ENCODE results near the gene FBLIM1.

The FBLIM1 gene

DNA sequence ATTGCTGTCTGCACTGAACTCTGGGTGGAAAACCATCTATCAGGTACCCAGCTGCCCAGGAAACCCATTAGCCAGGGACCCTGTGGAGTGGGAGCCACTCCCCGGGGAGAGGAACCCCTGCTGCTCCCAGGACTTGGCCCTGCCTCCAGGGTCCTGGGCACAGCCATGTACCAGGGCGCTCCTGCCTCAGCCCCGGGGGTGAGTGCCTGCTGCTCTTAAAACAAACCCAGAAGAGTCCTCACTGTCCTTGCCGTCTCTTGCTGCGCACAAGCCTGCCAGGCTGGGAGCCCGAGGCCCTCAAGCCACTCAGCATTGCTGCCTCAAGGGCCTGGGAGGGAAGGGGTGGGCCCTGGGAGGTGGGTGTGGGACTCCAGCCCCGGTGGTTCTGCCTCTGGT, 25.9 kb upstream of the FBLIM1 start:
- Histone ChIP-seq H3K36me3 (ENCODE audit: insufficient read depth, low read depth, low read length) (peaks cover 46% of the 10 kb centered on the region), H3K9me3 (ENCODE audit: insufficient read depth, low read depth, low read length) (no peaks in the 10 kb centered on the region), H3K9ac (ENCODE audit: low read depth, low read length) (no peak overlapping the region), H3K4me3 (ENCODE audit: low read length) (no peak overlapping the region), H3K4me1 (ENCODE audit: insufficient read depth, low read length) (no peaks in the 10 kb centered on the region), H3K27ac (ENCODE audit: low read length) (no peak overlapping the region), H3K27me3 (ENCODE audit: insufficient read depth, low read length) (no peaks in the 10 kb centered on the region)

DNA sequence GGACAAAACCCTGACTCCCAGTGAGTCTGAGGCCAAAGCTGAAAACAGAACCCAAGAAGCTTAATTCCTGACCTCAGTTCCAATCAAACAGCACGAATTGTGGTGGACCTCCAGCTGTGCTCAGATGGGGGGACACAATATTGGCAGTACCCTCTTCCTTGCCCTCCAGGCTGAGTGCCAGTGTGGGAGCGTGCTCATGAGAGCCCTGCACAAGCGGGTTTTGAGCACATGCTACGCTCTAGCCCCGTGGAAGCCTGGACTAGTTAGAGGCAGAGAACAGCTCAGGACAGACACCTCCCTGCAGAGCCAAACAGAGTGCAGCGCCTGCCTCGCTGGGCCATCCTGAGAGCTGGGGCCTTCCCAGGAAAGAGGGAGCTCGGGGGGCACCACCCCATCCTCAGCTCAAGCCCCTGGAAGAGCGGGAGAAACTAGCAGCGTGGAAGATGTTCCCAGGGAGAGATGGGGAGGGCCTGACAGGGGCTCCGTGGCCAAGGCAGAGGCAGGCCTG, 25.3 kb upstream of the FBLIM1 start:
- Histone ChIP-seq H3K36me3 (ENCODE audit: insufficient read depth, low read depth, low read length) (peaks cover 41% of the 10 kb centered on the region), H3K4me1 (ENCODE audit: insufficient read depth, low read length) (no peaks in the 10 kb centered on the region), H3K27ac (ENCODE audit: low read length) (no peak overlapping the region), H3K9me3 (ENCODE audit: insufficient read depth, low read depth, low read length) (no peaks in the 10 kb centered on the region), H3K4me3 (ENCODE audit: low read length) (no peak overlapping the region), H3K27me3 (ENCODE audit: insufficient read depth, low read length) (no peaks in the 10 kb centered on the region), H3K9ac (ENCODE audit: low read depth, low read length) (no peak overlapping the region)

DNA sequence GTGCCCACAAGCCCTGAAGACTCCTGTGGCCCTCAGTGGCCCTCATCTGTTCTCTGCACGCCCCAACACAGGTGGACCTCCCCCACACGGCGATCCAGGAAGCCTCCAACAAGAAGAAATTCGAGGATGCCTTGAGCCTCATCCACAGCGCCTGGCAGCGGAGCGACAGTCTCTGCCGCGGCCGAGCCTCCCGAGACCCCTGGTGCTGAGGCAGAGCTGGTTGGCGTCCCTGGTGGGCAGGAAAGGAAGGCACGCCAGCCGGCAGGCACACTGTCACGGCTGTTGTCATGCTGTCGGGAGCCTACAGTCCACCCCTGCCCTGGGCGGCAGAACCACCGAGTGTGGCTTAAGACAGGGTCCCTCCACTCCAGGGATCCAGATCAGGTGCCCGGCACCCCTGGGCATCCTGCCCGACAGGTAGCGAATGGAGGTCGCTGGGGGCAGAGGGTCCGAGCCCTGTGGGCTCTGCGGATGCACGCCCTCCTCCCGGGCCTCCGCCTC, 24.8 kb upstream of the FBLIM1 start:
- no peak overlapping the region for H3K27ac ChIP-seq (ENCODE audit: low read length)
- H3K4me1 ChIP-seq (ENCODE audit: insufficient read depth, low read length): no peaks in the 10 kb centered on the region
- no peaks in the 10 kb centered on the region for H3K27me3 ChIP-seq (ENCODE audit: insufficient read depth, low read length)
- H3K9ac ChIP-seq (ENCODE audit: low read depth, low read length): no peak overlapping the region
- peaks cover 38% of the 10 kb centered on the region for H3K36me3 ChIP-seq (ENCODE audit: insufficient read depth, low read depth, low read length)
- H3K9me3 ChIP-seq (ENCODE audit: insufficient read depth, low read depth, low read length): no peaks in the 10 kb centered on the region
- H3K4me3 ChIP-seq (ENCODE audit: low read length): no peak overlapping the region

DNA sequence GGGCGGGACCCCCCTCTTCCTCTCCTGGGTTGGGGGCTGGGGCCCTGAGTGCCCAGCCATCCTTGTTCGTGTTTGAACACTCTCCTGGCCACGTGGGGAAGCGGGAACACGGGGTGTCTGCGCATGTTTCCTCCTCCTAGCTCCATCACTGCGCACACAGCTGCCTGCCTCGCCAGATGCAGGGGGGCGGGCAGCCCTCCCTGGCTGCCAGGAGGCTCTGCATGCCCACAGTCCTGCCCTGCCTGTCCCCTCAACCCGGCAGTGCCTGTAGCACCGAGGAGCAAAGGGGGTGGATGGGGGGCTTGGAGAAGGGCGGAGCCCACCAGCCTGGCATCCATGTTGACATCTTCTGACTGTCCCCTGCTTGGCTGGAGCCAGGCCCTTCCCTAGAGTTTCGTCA, 24.3 kb upstream of the FBLIM1 start:
- no peak overlapping the region for H3K9ac ChIP-seq (ENCODE audit: low read depth, low read length)
- no peaks in the 10 kb centered on the region for H3K4me1 ChIP-seq (ENCODE audit: insufficient read depth, low read length)
- no peak overlapping the region for H3K4me3 ChIP-seq (ENCODE audit: low read length)
- no peak overlapping the region for H3K27ac ChIP-seq (ENCODE audit: low read length)
- no peaks in the 10 kb centered on the region for H3K27me3 ChIP-seq (ENCODE audit: insufficient read depth, low read length)
- peaks cover 38% of the 10 kb centered on the region for H3K36me3 ChIP-seq (ENCODE audit: insufficient read depth, low read depth, low read length)
- no peaks in the 10 kb centered on the region for H3K9me3 ChIP-seq (ENCODE audit: insufficient read depth, low read depth, low read length)

DNA sequence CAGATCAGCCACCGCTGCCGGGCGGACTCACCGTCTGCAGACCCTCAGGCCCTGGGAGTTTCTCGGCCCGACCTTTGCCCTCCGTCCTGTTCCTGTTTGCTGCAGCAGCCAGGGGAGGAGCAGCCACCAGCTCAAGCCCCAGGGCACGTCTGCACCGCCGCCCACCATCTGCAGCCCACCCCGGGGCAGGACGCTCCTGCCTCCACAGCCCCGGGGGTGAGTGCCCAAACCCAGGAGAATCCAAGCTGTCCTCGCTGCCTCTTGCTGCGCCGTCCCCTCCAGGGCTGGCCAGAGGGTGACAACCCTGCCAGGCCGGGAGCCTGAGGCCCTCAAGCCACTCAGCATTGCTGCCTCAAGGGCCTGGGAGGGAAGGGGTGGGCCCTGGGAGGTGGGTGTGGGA, 23.7 kb upstream of the FBLIM1 start:
- no peaks in the 10 kb centered on the region for H3K9me3 ChIP-seq (ENCODE audit: insufficient read depth, low read depth, low read length)
- H3K9ac ChIP-seq (ENCODE audit: low read depth, low read length): no peak overlapping the region
- no peak overlapping the region for H3K27ac ChIP-seq (ENCODE audit: low read length)
- H3K27me3 ChIP-seq (ENCODE audit: insufficient read depth, low read length): no peaks in the 10 kb centered on the region
- H3K4me3 ChIP-seq (ENCODE audit: low read length): no peak overlapping the region
- no peaks in the 10 kb centered on the region for H3K4me1 ChIP-seq (ENCODE audit: insufficient read depth, low read length)
- peaks cover 38% of the 10 kb centered on the region for H3K36me3 ChIP-seq (ENCODE audit: insufficient read depth, low read depth, low read length)

DNA sequence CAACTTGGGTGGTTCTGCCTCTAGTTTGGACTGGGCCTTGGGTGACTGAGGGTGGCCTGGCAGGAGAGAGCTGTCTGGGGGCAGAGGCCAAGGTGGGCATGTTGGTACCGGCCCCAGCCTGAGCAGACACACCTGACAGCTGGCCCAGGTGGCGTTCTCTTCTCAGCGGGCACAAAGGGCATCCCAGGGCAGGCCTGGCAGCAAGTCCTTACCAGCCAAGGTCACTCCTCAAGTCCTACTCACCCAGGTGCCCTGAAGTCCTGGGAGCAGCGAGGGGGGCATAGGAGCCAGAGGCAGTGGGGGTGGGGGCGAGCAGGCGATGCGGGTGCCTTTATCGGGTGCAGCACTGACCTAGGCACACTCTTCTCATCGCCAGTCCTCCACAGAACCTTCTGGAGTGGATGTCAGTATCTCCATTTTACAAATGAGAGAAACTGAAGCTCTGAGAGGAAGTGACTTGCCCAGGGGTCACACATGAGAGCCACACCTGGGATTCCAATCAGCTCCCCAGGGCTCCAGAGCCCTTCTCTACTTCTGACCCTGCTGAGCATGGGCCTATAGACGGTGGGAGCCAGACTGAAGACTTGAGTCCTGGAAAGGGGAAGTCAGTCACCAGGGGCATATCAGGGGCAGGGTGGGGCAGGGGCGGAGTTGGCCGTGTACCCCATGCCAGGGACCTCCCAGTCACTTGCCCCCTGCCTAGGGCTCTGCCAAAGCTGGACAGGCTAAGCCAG, 23.1 kb upstream of the FBLIM1 start:
- H3K4me1 ChIP-seq (ENCODE audit: insufficient read depth, low read length): no peaks in the 10 kb centered on the region
- H3K27me3 ChIP-seq (ENCODE audit: insufficient read depth, low read length): no peaks in the 10 kb centered on the region
- H3K9ac ChIP-seq (ENCODE audit: low read depth, low read length): no peak overlapping the region
- H3K4me3 ChIP-seq (ENCODE audit: low read length): no peak overlapping the region
- peaks cover 37% of the 10 kb centered on the region for H3K36me3 ChIP-seq (ENCODE audit: insufficient read depth, low read depth, low read length)
- no peak overlapping the region for H3K27ac ChIP-seq (ENCODE audit: low read length)
- H3K9me3 ChIP-seq (ENCODE audit: insufficient read depth, low read depth, low read length): no peaks in the 10 kb centered on the region

DNA sequence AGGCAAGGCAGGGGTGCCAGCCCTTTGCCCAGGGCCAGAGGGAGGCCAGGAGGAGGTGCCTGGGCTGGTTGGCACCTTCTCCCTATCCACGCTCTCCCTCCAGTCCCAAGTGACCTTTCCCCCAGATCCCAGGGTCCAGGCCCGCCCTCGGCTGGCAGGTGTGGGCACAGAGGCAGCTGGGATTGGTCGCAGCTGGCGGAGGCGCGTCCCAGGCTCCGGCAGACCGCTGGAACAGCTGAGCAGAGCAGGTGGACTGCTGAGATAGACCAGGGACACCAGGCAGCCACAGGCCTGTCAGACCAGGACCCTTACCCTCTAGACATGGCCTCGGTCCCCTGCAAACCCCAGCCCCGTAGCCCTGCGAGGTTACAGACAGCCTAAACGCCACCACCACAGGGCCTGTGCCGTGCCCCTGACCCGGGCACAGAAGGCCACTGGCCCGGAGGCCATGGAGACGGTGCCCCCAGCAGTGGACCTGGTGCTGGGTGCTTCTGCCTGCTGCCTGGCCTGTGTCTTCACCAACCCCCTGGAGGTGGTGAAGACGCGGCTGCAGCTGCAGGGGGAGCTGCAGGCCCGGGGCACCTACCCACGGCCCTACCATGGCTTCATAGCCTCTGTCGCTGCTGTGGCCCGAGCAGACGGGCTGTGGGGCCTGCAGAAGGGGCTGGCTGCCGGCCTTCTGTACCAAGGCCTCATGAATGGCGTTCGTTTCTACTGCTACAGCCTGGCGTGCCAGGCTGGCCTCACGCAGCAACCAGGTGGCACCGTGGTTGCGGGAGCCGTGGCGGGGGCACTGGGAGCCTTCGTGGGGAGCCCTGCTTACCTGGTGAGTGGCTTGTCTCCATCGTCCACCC, 22.3 kb upstream of the FBLIM1 start, which contains the start of gene SLC25A34:
TSS of gene SLC25A34 (plus strand) at position 221 of the 854 bp plus-strand sequence. CDS start at position 449, 228 bp downstream.
- no peak within 1 kb of the TSS for H3K4me3 ChIP-seq (ENCODE audit: low read length)
- H3K27ac ChIP-seq (ENCODE audit: low read length): no peak within 1 kb of the TSS
- H3K27me3 ChIP-seq (ENCODE audit: insufficient read depth, low read length): no peaks in the 10 kb centered on the region
- H3K36me3 ChIP-seq (ENCODE audit: insufficient read depth, low read depth, low read length): peaks cover 29% of the 10 kb centered on the region
- no peaks in the 10 kb centered on the region for H3K9me3 ChIP-seq (ENCODE audit: insufficient read depth, low read depth, low read length)
- H3K4me1 ChIP-seq (ENCODE audit: insufficient read depth, low read length): no peaks in the 10 kb centered on the region
- H3K9ac ChIP-seq (ENCODE audit: low read depth, low read length): no peak within 1 kb of the TSS; the same call in 1 of the 2 replicates

DNA sequence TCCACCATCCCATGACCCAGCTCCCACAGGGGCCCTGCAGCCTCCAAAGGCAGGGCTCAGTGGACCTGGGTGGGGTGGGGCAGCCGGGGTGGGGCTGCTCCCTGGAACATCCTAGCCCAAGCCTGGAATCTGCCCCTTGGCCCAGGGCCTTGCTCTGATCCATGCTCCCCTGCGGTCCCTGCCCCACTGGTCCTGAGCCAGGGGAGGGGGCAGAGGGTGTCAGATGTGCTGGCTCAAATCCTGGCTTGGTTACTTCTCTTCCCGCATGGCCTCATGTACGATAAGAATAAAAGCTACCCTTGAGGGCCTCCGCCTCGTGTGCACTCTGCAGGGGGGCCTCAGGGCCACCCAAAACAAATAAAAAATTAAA, 21.7 kb upstream of the FBLIM1 start:
- H3K9me3 ChIP-seq (ENCODE audit: insufficient read depth, low read depth, low read length): no peaks in the 10 kb centered on the region
- H3K27ac ChIP-seq (ENCODE audit: low read length): no peak overlapping the region
- no peaks in the 10 kb centered on the region for H3K27me3 ChIP-seq (ENCODE audit: insufficient read depth, low read length)
- H3K36me3 ChIP-seq (ENCODE audit: insufficient read depth, low read depth, low read length): peaks cover 25% of the 10 kb centered on the region
- H3K4me1 ChIP-seq (ENCODE audit: insufficient read depth, low read length): no peaks in the 10 kb centered on the region
- no peak overlapping the region for H3K4me3 ChIP-seq (ENCODE audit: low read length)
- no peak overlapping the region for H3K9ac ChIP-seq (ENCODE audit: low read depth, low read length)

DNA sequence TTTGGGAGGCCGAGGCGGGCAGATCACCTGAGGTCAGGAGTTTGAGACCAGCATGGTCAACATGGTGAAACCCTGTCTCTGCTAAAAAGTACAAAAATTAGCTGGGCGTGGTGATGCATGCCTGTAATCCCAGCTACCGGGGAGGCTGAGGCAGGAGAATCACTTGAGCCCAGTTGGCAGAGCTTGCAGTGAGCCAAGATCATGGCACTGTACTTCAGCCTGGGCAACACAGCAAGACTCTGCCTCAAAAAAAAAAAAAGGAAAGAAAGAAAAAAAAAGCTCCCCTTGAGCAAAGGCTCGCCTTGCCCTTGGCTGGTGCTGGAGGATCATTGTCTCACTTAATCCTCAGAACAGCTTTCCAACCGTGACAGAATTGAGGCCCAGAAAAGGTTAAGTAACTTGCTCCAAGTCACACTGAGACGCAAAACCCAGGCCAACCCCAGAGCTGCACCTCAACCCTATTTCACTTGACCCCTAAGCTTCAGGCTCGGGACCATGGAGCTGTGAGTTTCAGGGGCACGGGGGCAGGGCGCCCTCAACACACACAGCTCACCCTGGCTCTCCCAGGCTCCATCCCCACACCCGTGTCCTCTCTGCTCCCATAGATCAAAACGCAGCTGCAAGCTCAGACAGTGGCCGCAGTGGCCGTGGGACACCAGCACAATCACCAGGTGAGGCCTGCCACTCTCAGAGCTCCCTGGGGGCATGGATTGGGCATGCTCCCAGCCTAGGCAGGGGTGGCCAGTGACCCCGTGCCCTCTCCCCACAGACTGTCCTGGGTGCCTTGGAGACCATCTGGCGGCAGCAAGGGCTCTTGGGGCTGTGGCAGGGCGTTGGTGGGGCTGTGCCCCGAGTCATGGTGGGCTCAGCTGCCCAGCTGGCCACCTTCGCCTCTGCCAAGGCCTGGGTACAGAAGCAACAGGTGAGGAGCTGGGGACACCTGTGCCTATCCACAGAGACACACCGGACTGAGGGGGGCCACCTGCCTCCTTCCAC, 21.0 kb upstream of the FBLIM1 start:
- no peak overlapping the region for H3K27ac ChIP-seq (ENCODE audit: low read length)
- H3K9ac ChIP-seq (ENCODE audit: low read depth, low read length): no peak overlapping the region
- no peaks in the 10 kb centered on the region for H3K4me1 ChIP-seq (ENCODE audit: insufficient read depth, low read length)

DNA sequence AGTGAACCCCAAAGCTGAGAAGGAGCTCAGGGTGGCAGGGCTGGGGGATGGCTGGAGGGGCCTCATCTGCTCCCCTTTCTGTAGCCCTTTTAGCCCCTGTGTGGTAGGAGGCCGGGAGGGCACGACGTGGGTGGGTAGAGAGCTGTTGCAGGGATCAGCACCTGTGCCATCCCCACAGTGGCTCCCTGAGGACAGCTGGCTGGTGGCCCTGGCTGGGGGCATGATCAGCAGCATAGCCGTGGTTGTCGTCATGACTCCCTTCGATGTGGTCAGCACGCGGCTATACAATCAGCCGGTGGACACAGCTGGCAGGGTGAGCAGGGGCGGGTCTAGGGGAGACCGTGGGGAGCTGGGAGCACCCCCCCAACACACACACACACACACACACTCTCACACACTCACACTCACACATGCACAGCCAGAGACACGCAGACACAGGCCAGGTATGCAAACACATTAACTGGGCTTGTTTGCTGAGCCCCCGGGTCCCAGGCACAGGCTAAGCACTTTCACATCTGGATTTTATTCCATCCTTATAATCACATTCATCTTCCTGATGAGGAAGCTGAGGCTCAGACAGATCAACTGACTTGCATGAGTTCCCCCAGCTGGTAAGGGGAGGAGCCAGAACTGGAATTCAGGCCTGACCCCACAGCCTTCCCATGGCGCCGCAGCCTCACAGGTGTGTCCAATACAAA, 20.0 kb upstream of the FBLIM1 start:
- Histone ChIP-seq H3K9ac (ENCODE audit: low read depth, low read length) (no peak overlapping the region), H3K4me3 (ENCODE audit: low read length) (no peak overlapping the region), H3K9me3 (ENCODE audit: insufficient read depth, low read depth, low read length) (no peaks in the 10 kb centered on the region), H3K4me1 (ENCODE audit: insufficient read depth, low read length) (no peaks in the 10 kb centered on the region), H3K27me3 (ENCODE audit: insufficient read depth, low read length) (no peaks in the 10 kb centered on the region), H3K27ac (ENCODE audit: low read length) (no peak overlapping the region), H3K36me3 (ENCODE audit: insufficient read depth, low read depth, low read length) (peaks cover 9% of the 10 kb centered on the region; the same call in 1 of the 2 replicates)

More for the DNA sequence above, 21.0 kb upstream of the FBLIM1 start:
- Histone ChIP-seq H3K9me3 (ENCODE audit: insufficient read depth, low read depth, low read length) (no peaks in the 10 kb centered on the region), H3K4me3 (ENCODE audit: low read length) (no peak overlapping the region), H3K27me3 (ENCODE audit: insufficient read depth, low read length) (no peaks in the 10 kb centered on the region), H3K36me3 (ENCODE audit: insufficient read depth, low read depth, low read length) (peaks cover 19% of the 10 kb centered on the region)

All from iPS-20b (cell line).